HG03460 (cell line): ENCODE measurements around the gene PRKAB1.
"Not testable (repeated sequence)": the region's sequence is repeated elsewhere in the genome, so short reads cannot be mapped to it uniquely, and the experiment has no call there.

Experiments used
- ATAC-seq: cut with Tn5 transposase; IDR thresholded peaks from one replicate; pipeline ENCODE4 v1.9.1; 2021; ENCODE audit not compliant: unreplicated experiment

PRKAB1 gene

GRCh38 chr12:119683413-119683812, 15.5 kb downstream of the PRKAB1 start:
- no peak for ATAC-seq

GRCh38 chr12:119683816-119684215, 15.9 kb downstream of the PRKAB1 start:
- no peak for ATAC-seq

GRCh38 chr12:119684711-119685369, 16.9 kb downstream of the PRKAB1 start:
- no peak for ATAC-seq

- ATAC-seq: no peak
Observed at GRCh38 chr12:119685375-119685774, 17.4 kb downstream of the PRKAB1 start.

GRCh38 chr12:119686355-119686754, 18.4 kb downstream of the PRKAB1 start:
- ATAC-seq: no peak

GRCh38 chr12:119686776-119687175, 18.8 kb downstream of the PRKAB1 start:
- no peak for ATAC-seq

GRCh38 chr12:119687406-119687805, 19.5 kb downstream of the PRKAB1 start:
- no peak for ATAC-seq

GRCh38 chr12:119687879-119688278, 19.9 kb downstream of the PRKAB1 start:
- ATAC-seq: no peak

- ATAC-seq: no peak
Observed at GRCh38 chr12:119689935-119690500, 22.1 kb downstream of the PRKAB1 start.

- no peak for ATAC-seq
Observed at GRCh38 chr12:119691202-119691810, 23.4 kb downstream of the PRKAB1 start.

GRCh38 chr12:119692410-119692809, 24.5 kb downstream of the PRKAB1 start:
- ATAC-seq: no peak

GRCh38 chr12:119692997-119693396, 25.1 kb downstream of the PRKAB1 start:
- no peak for ATAC-seq

- no peak for ATAC-seq
Observed at GRCh38 chr12:119693511-119693910, 25.6 kb downstream of the PRKAB1 start.

- ATAC-seq: no peak
Observed at GRCh38 chr12:119694111-119694510, 26.2 kb downstream of the PRKAB1 start.

- no peak for ATAC-seq
Observed at GRCh38 chr12:119695034-119695433, 27.1 kb downstream of the PRKAB1 start.

GRCh38 chr12:119696943-119697342, 29.0 kb downstream of the PRKAB1 start:
- ATAC-seq: no peak

GRCh38 chr12:119699199-119699760, 31.3 kb downstream of the PRKAB1 start:
- ATAC-seq: no peak

- no peak for ATAC-seq
Observed at GRCh38 chr12:119700078-119700477, 32.1 kb downstream of the PRKAB1 start.

GRCh38 chr12:119704065-119704747, 36.3 kb downstream of the PRKAB1 start:
- no peak for ATAC-seq

GRCh38 chr12:119705182-119705581, 37.2 kb downstream of the PRKAB1 start:
- no peak for ATAC-seq

- not testable (repeated sequence) for ATAC-seq
Observed at GRCh38 chr12:119706427-119706826, 38.5 kb downstream of the PRKAB1 start.
